Activated T-cell treated with anti-CD3 and anti-CD28 coated beads, Interleukin-2, amount 50 U/mL, for 24 hours (primary cell): ENCODE data around the gene IL1RAPL2.
A peak's percentile ranks its signal among the peaks of the same experiment; 100 is the strongest.
"Not testable (repeated sequence)": the region's sequence is repeated elsewhere in the genome, so short reads cannot be mapped to it uniquely, and the experiment has no call there.

Experiments used
- DNase-seq: peaks from one replicate; pipeline ENCODE4 v3.0.0-alpha.2; 2020
- H3K27ac Mint-ChIP-seq: 2 replicates; pipeline ENCODE4 v1.8.0; 2020; ENCODE audit warnings: mild to moderate bottlenecking, mixed read lengths
- H3K27me3 Mint-ChIP-seq: 2 replicates; pipeline ENCODE4 v1.8.0; 2020; ENCODE audit warnings: mixed read lengths
- H3K36me3 Mint-ChIP-seq: 2 replicates; pipeline ENCODE4 v1.8.0; 2020; ENCODE audit warnings: low read depth, mixed read lengths
- H3K4me1 Mint-ChIP-seq: 2 replicates; pipeline ENCODE4 v1.8.0; 2020; ENCODE audit warnings: low read depth, mixed read lengths
- H3K4me3 Mint-ChIP-seq: 2 replicates; pipeline ENCODE4 v1.8.0; 2020; ENCODE audit warnings: mild to moderate bottlenecking, moderate library complexity, mixed read lengths
- H3K9me3 Mint-ChIP-seq: 2 replicates; pipeline ENCODE4 v1.8.0; 2020; ENCODE audit warnings: mixed read lengths

Gene IL1RAPL2

DNA sequence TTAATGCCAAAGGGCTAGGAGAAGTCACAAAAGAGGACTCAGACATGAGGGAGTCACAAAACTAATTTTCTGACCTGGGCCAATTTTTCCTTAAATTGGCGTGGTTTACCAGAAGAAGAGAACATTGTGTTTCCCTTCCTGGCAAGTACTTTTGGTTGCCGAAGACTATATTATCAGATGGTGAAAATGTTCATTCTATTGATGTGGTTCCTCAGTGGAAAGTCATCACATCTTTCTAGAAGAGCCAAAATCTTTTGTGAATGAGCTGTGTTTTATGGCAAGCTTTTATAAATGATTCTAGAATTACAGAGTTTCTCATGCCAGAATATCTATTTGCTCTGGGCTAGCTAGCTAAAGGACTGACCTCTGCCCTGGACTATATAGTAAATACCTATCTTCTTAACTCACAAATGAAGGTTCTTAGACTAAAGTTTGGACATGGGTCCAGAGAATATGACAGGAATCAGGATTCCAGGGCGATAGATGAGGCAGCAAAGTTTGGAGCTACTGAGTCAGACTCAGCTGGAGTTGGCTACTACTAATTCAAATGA lies 288.9 kb downstream of the IL1RAPL2 start:
- peaks cover 18% of the 10 kb centered on the region for H3K4me1 Mint-ChIP-seq
- H3K36me3 Mint-ChIP-seq, result no peaks in the 10 kb centered on the region
- peak overlapping the region; percentile 34 for H3K27ac Mint-ChIP-seq
- peaks cover 50% of the 10 kb centered on the region for H3K27me3 Mint-ChIP-seq
- DNase-seq, result no peak
- no peak overlapping the region for H3K4me3 Mint-ChIP-seq
- H3K9me3 Mint-ChIP-seq, result no peaks in the 10 kb centered on the region

- no peak for DNase-seq
- Mint-ChIP-seq H3K4me1 (no peaks in the 10 kb centered on the region), H3K9me3 (no peaks in the 10 kb centered on the region), H3K27me3 (peaks cover 45% of the 10 kb centered on the region), H3K4me3 (no peak overlapping the region), H3K27ac (no peak overlapping the region), H3K36me3 (no peaks in the 10 kb centered on the region)
These were observed 297.5 kb downstream of the IL1RAPL2 start for GRCh38 chrX:104863466-104863865.

DNA sequence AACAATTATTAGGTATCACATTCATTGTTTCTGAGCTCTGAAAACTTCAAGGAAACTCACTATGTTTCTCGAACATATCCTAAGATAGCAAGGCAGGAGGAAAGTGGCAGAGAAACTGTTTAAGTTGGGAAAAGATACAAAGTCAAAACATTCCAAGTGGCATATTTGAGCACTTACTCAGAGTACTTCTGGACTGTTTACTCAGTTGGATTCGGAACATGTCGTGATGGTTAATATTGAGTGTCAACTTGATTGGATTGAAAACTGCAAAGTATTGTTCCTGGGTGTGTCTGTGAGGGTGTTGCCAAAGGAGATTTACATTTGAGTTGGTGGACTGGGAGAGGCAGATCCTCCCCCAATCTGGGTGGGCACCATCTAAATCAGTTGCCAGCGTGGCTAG lies 298.3 kb downstream of the IL1RAPL2 start:
- DNase-seq, result no peak
- no peaks in the 10 kb centered on the region for H3K4me1 Mint-ChIP-seq
- no peaks in the 10 kb centered on the region for H3K36me3 Mint-ChIP-seq
- H3K4me3 Mint-ChIP-seq, result no peak overlapping the region
- H3K27ac Mint-ChIP-seq, result no peak overlapping the region
- H3K9me3 Mint-ChIP-seq, result no peaks in the 10 kb centered on the region
- H3K27me3 Mint-ChIP-seq, result peaks cover 38% of the 10 kb centered on the region

DNA sequence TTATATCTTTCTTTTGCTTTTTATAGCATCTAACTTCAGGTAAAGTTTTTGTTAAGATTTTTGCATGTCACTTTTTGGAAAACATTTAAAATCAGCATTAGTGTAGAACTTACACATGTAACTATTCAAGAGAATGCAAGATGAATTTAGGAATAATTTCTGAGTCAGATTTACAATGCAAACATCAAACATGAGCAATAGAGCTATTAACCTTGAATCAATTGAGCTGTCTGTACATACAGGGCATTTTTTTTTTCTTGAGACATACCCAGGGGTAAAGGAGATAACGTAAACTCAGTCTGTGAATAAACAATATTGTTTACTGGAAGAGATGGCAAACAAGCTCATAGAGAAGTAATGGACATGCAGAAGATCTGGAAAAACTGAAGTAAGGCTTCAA lies 311.5 kb downstream of the IL1RAPL2 start:
- no peaks in the 10 kb centered on the region for H3K4me1 Mint-ChIP-seq
- H3K36me3 Mint-ChIP-seq, result no peaks in the 10 kb centered on the region
- H3K9me3 Mint-ChIP-seq, result no peaks in the 10 kb centered on the region
- H3K27me3 Mint-ChIP-seq, result peaks cover 19% of the 10 kb centered on the region
- no peak for DNase-seq
- H3K27ac Mint-ChIP-seq, result no peak overlapping the region
- H3K4me3 Mint-ChIP-seq, result no peak overlapping the region

DNA sequence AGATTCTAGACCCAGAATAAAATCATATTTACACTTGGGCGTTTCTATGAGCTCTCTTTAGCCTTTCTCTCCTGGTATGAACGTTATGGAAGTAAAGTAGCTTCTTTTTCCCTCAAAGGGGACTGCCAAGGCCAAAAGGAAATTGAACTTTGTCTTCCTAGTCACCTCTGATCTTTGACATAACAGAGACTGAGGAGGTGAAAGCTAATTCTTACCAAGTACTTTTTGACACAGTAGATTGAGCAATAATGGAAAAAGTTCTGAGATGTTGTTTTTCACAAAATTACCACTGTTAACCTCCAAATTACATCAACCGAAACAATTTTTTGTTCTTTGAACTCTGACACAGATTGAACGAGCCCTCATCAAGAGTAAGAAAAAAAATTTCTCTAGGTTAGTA lies 336.1 kb downstream of the IL1RAPL2 start:
- H3K27ac Mint-ChIP-seq, result no peak overlapping the region
- H3K9me3 Mint-ChIP-seq, result no peaks in the 10 kb centered on the region
- H3K4me3 Mint-ChIP-seq, result no peak overlapping the region
- H3K27me3 Mint-ChIP-seq, result peaks cover 21% of the 10 kb centered on the region
- no peak for DNase-seq
- H3K4me1 Mint-ChIP-seq, result no peaks in the 10 kb centered on the region
- H3K36me3 Mint-ChIP-seq, result no peaks in the 10 kb centered on the region

DNA sequence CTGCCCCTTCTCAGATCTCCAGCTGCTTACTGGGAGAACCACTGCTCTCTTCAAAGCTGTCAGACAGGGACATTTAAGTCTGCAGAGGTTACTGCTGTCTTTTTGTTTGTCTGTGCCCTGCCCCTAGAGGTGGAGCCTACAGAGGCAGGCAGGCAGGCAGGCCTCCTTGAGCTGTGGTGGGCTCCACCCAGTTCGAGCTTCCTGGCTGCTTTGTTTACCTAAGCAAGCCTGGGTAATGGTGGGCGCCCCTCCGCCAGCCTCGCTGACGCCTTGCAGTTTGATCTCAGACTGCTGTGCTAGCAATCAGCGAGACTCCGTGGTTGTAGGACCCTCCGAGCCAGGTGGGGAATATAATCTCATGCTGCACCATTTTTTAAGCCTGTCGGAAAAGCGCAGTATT lies 343.7 kb downstream of the IL1RAPL2 start:
- not testable (repeated sequence) for H3K27ac Mint-ChIP-seq, H3K9me3 Mint-ChIP-seq
- peak; percentile 33 for DNase-seq

DNA sequence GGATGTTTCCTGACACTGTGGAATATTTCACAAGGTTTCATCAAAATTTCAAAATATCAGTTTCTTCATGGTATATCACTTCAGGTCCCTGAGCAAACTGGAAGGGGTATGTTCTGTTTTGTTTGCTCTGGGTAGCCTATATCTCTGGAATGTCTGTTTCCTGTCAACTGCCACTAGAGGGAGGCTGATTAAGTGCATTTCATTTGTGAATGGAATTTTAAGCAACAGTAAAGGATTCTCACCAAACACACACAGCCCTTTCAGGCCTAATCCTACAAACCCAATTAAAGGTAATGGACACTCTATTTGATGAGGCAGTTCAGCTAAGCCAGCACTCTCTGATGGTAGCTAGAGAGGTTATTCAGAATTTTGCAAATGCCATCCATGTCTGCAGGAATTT lies 347.3 kb downstream of the IL1RAPL2 start:
- H3K27ac Mint-ChIP-seq, result no peak overlapping the region
- H3K4me1 Mint-ChIP-seq, result peaks cover 5% of the 10 kb centered on the region
- peaks cover 9% of the 10 kb centered on the region for H3K27me3 Mint-ChIP-seq
- H3K36me3 Mint-ChIP-seq, result no peaks in the 10 kb centered on the region
- no peaks in the 10 kb centered on the region for H3K9me3 Mint-ChIP-seq
- H3K4me3 Mint-ChIP-seq, result no peak overlapping the region
- DNase-seq, result no peak

More for the DNA sequence above, 343.7 kb downstream of the IL1RAPL2 start:
- H3K4me1 Mint-ChIP-seq, H3K36me3 Mint-ChIP-seq, H3K27me3 Mint-ChIP-seq: not testable (repeated sequence)
- H3K4me3 Mint-ChIP-seq, result peak overlapping the region; percentile 64

DNA sequence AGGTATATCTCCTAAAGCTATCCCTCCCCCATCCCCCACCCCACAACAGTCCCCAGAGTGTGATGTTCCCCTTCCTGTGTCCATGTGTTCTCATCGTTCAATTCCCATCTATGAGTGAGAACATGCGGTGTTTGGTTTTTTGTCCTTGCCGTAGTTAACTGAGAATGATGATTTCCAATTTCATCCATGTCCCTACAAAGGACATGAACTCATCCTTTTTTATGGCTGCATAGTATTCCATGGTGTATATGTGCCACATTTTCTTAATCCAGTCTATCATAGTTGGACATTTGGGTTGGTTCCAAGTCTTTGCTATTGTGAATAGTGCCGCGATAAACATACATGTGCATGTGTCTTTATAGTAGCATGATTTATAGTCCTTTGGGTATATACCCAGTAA lies 348.7 kb downstream of the IL1RAPL2 start:
- not testable (repeated sequence) for H3K9me3 Mint-ChIP-seq, H3K4me1 Mint-ChIP-seq, H3K4me3 Mint-ChIP-seq, H3K36me3 Mint-ChIP-seq, H3K27ac Mint-ChIP-seq, DNase-seq
- peaks cover 10% of the 10 kb centered on the region for H3K27me3 Mint-ChIP-seq

GRCh38 chrX:104918122-104918521 lies 352.1 kb downstream of the IL1RAPL2 start:
- Mint-ChIP-seq H3K4me1 (no peaks in the 10 kb centered on the region), H3K27ac (no peak overlapping the region), H3K36me3 (no peaks in the 10 kb centered on the region), H3K4me3 (no peak overlapping the region), H3K27me3 (peaks cover 20% of the 10 kb centered on the region), H3K9me3 (no peaks in the 10 kb centered on the region)
- no peak for DNase-seq

DNA sequence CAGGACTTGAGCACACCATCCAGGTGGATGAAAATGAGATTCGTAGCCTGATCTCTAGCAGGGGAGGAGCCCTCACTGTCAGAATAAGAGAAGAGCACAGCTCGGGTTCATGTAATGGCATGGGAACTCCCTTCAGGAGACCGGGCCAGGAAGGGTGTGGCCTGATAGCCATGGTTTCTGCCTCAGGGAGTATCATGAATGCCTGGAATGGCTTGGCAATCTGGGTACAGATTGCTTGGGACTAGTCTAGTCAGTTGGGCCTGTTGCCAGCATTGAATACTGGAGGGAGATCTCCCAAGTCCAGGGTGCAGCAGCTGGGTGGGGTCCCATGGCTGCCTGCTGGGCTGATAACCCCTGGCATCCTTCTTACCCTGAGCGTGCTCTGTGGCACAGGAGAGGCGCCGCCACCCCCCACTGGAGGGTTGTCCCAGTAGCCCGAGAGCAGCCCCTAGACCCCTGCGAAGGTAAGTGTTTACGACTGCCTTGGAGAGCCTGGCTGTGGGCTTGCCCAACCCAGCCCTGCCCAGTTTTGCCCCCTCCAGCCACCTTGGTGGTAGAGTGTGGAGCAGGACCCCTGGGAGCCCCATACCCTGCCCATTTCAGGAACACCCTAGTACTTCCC lies 355.7 kb downstream of the IL1RAPL2 start:
- Mint-ChIP-seq H3K4me3 (no peak overlapping the region), H3K27me3 (peaks cover 22% of the 10 kb centered on the region), H3K27ac (no peak overlapping the region), H3K4me1 (no peaks in the 10 kb centered on the region), H3K36me3 (no peaks in the 10 kb centered on the region), H3K9me3 (no peaks in the 10 kb centered on the region)
- DNase-seq, result no peak

GRCh38 chrX:104922206-104922621 lies 356.2 kb downstream of the IL1RAPL2 start:
- Mint-ChIP-seq H3K27me3 (peaks cover 22% of the 10 kb centered on the region), H3K27ac (no peak overlapping the region), H3K4me1 (no peaks in the 10 kb centered on the region), H3K9me3 (no peaks in the 10 kb centered on the region), H3K4me3 (no peak overlapping the region), H3K36me3 (no peaks in the 10 kb centered on the region)
- DNase-seq, result peak; percentile 65

GRCh38 chrX:104929324-104929723 lies 363.3 kb downstream of the IL1RAPL2 start:
- no peaks in the 10 kb centered on the region for H3K9me3 Mint-ChIP-seq
- peaks cover 33% of the 10 kb centered on the region for H3K27me3 Mint-ChIP-seq
- H3K4me1 Mint-ChIP-seq, result no peaks in the 10 kb centered on the region
- H3K27ac Mint-ChIP-seq, result no peak overlapping the region
- H3K36me3 Mint-ChIP-seq, result no peaks in the 10 kb centered on the region
- DNase-seq, result no peak
- no peak overlapping the region for H3K4me3 Mint-ChIP-seq

DNA sequence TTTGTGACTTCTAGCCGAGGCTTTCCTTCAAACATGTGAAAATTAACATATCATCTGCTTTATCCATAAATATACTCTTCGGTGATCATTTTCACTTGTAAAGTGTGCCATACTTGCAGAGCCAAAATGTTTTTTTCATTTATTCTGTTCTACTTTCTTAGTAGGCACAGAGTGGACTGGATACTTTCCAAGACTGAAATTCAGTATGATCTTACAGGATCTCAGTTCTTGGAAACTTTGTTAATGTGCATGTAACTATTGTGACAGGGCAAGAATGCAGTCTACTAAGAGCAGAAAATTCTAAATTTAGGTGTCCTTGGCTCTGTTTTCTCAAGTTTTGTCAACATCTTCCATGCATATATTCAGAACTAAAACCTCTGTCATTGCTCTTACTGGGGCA lies 369.6 kb downstream of the IL1RAPL2 start:
- no peaks in the 10 kb centered on the region for H3K9me3 Mint-ChIP-seq
- peaks cover 24% of the 10 kb centered on the region for H3K27me3 Mint-ChIP-seq
- no peak for DNase-seq
- no peaks in the 10 kb centered on the region for H3K4me1 Mint-ChIP-seq
- no peak overlapping the region for H3K27ac Mint-ChIP-seq
- no peaks in the 10 kb centered on the region for H3K36me3 Mint-ChIP-seq
- no peak overlapping the region for H3K4me3 Mint-ChIP-seq

DNA sequence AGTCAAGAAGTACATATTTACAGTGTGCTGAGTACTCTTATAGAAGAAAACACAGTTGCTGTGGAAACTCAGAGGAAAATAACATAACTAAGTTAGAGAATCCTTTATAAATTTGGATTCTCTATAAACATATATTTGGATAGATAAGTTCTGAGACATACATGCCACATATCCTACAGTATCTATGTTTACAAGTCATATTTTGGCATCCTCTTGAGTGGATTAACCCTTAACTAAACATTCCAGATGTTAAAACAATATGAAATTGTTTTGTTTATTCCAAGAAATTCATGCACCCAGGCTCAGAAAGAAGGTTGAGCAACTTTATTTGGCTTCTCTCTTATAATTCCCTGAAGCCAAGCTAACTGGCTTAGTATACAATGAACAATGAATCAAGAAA lies 387.3 kb downstream of the IL1RAPL2 start:
- Mint-ChIP-seq H3K27ac (no peak overlapping the region), H3K4me3 (no peak overlapping the region), H3K9me3 (no peaks in the 10 kb centered on the region), H3K27me3 (peaks cover 17% of the 10 kb centered on the region), H3K4me1 (no peaks in the 10 kb centered on the region), H3K36me3 (no peaks in the 10 kb centered on the region)
- no peak for DNase-seq

- no peaks in the 10 kb centered on the region for H3K36me3 Mint-ChIP-seq
- peaks cover 30% of the 10 kb centered on the region for H3K27me3 Mint-ChIP-seq
- H3K9me3 Mint-ChIP-seq, result no peaks in the 10 kb centered on the region
- no peaks in the 10 kb centered on the region for H3K4me1 Mint-ChIP-seq
- no peak for DNase-seq
- no peak overlapping the region for H3K4me3 Mint-ChIP-seq
- H3K27ac Mint-ChIP-seq, result no peak overlapping the region
These were observed 395.9 kb downstream of the IL1RAPL2 start for GRCh38 chrX:104961926-104962325.

DNA sequence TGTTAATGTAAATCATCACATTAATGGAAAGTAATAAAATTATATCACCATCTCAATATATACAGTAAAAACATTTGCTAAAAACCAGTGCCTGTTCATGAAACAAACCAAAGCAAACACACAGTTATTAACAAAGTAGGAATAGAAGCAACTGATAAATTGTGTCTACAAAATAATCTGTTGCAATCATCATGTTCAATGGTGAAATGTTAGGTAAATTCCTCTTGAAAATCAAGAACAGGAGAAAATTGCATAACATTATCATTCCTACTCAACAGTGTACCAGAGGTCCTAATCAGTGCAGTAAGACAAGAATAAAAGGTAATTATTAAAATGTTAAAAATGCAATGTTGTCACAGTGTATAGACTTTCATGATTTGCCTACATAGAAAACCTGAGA lies 402.2 kb downstream of the IL1RAPL2 start:
- Mint-ChIP-seq H3K4me1 (no peaks in the 10 kb centered on the region), H3K9me3 (no peaks in the 10 kb centered on the region), H3K36me3 (no peaks in the 10 kb centered on the region), H3K4me3 (no peak overlapping the region), H3K27ac (no peak overlapping the region), H3K27me3 (peaks cover 20% of the 10 kb centered on the region)
- DNase-seq, result no peak
